GM18868 (cell line): Measurements from ENCODE around the gene F5.
A peak's percentile ranks its signal among the peaks of the same experiment; 100 is the strongest.
"Not testable (repeated sequence)": the region's sequence is repeated elsewhere in the genome, so short reads cannot be mapped to it uniquely, and the experiment has no call there.

Experiments
- ATAC-seq: cut with Tn5 transposase; IDR thresholded peaks from one replicate; pipeline ENCODE4 v1.9.1; 2021; ENCODE audit warnings: mild to moderate bottlenecking, moderate library complexity; ENCODE audit not compliant: unreplicated experiment

F5 gene

GRCh38 chr1:169513208-169513607 is 73.1 kb downstream of the F5 start:
- ATAC-seq: no peak

- no peak for ATAC-seq
Measured at GRCh38 chr1:169511316-169512005, 74.8 kb downstream of the F5 start.

GRCh38 chr1:169510060-169510459 is 76.2 kb downstream of the F5 start:
- no peak for ATAC-seq

GRCh38 chr1:169509354-169509753 is 76.9 kb downstream of the F5 start:
- no peak for ATAC-seq

GRCh38 chr1:169508432-169509338 is 77.6 kb downstream of the F5 start:
- ATAC-seq: no peak

- no peak for ATAC-seq
Measured at GRCh38 chr1:169507413-169507812, 78.9 kb downstream of the F5 start.

- ATAC-seq: not testable (repeated sequence)
Measured at GRCh38 chr1:169503601-169504000, 82.7 kb downstream of the F5 start.

- ATAC-seq: no peak
Measured at GRCh38 chr1:169499807-169500206, 86.5 kb downstream of the F5 start.

GRCh38 chr1:169497317-169497716 is 89.0 kb downstream of the F5 start:
- ATAC-seq: no peak

GRCh38 chr1:169495916-169496315 is 90.4 kb downstream of the F5 start:
- no peak for ATAC-seq

- no peak for ATAC-seq
Measured at GRCh38 chr1:169495046-169495775, 91.1 kb downstream of the F5 start.

GRCh38 chr1:169494343-169494742 is 91.9 kb downstream of the F5 start:
- ATAC-seq: no peak

GRCh38 chr1:169493251-169493650 is 93.0 kb downstream of the F5 start:
- ATAC-seq: no peak

GRCh38 chr1:169491845-169492281 is 94.4 kb downstream of the F5 start:
- peak; percentile 79 for ATAC-seq

- ATAC-seq: no peak
Measured at GRCh38 chr1:169488157-169488556, 98.1 kb downstream of the F5 start.

- ATAC-seq: no peak
Measured at GRCh38 chr1:169487561-169487960, 98.7 kb downstream of the F5 start.

GRCh38 chr1:169487133-169487532 is 99.1 kb downstream of the F5 start:
- ATAC-seq: no peak

- no peak for ATAC-seq
Measured at GRCh38 chr1:169486281-169487051, 99.8 kb downstream of the F5 start.

- peak; percentile 98 for ATAC-seq
Measured at GRCh38 chr1:169485431-169486280, 100.6 kb downstream of the F5 start, which contains the start of gene SLC19A2. TSS of gene SLC19A2 (minus strand) at chr1:169485944. CDS start at chr1:169485766, 178 bp downstream.
